PC-3 (cell line): ENCODE results near the gene UAP1L1.

Experiments used
- CTCF ChIP-seq: fragments of 300-600 bp; sonication (generic); conservative IDR thresholded peaks from 2 replicates; pipeline ENCODE4 v1.5.1; 2017; ENCODE audit warnings: antibody characterized with exemption, low read depth, mild to moderate bottlenecking, low read length
- EZH2 ChIP-seq: fragments of 300-600 bp; sonication (generic); IDR thresholded peaks from one replicate; pipeline ENCODE4 v1.6.1; 2017; ENCODE audit warnings: antibody characterized with exemption, mild to moderate bottlenecking, low read length; ENCODE audit not compliant: unreplicated experiment
- EZH2phosphoT487 ChIP-seq: fragments of 300-600 bp; sonication (generic); IDR thresholded peaks from 2 replicates; pipeline ENCODE4 v1.6.1; 2018; ENCODE audit warnings: mild to moderate bottlenecking, antibody characterized with exemption, low read length, borderline replicate concordance

GRCh38 chr9:137035937-137036336 lies 41.4 kb upstream of the UAP1L1 start:
- TF ChIP-seq CTCF (no peak), EZH2 (no peak), EZH2phosphoT487 (no peak)
